Naive thymus-derived CD4-positive, alpha-beta T cell (primary cell): Measurements from ENCODE around the gene CCDC107. TPM values are rescaled to one million over a fixed set of nuclear protein-coding genes. Genes with fewer than 3 reads are reported as not detected.

ENCODE experiments used
- ATAC-seq: fragments of 150-1000 bp; cut with Tn5 transposase; 2 replicates; pipeline ENCODE4 v1.10.0; 2021; ENCODE audit warnings: mild to moderate bottlenecking, moderate library complexity
- CTCF ChIA-PET: fragments of 350-600 bp; sonication (Branson Sonifier 250); formaldehyde crosslinking; loops from one replicate; lab custom pipeline; 2021; ENCODE audit warnings: antibody characterized with exemption; lab: Charles Lee
- POLR2A ChIA-PET: fragments of 350-600 bp; sonication (Branson Sonifier 250); formaldehyde crosslinking; loops from one replicate; lab custom pipeline; 2021; ENCODE audit warnings: antibody characterized with exemption, inconsistent platforms; lab: Charles Lee
- DNase-seq, 9 donors: peaks; one replicate each; pipeline versions ENCODE4 v3.0.0 to v3.0.0-alpha.2; 2020 to 2022; ENCODE audit warnings: mixed read lengths in 1 of 9
- H3K27ac ChIP-seq: one replicate; pipeline ENCODE4 v1.7.0; 2013; ENCODE audit warnings: mild to moderate bottlenecking, low read depth, low read length, moderate library complexity
- H3K27me3 ChIP-seq, 2 donors: one replicate each; pipeline ENCODE4 v1.7.0; 2013; ENCODE audit warnings: low read length in 2 of 2, mild to moderate bottlenecking in 2 of 2, moderate library complexity in 2 of 2; ENCODE audit not compliant: control insufficient read depth in 2 of 2, insufficient read depth in 2 of 2
- H3K36me3 ChIP-seq, 3 experiments: 1 replicate in 2 of 3; 2 replicates in 1 of 3; pipeline ENCODE4 v1.7.0; 2013; ENCODE audit warnings: low read length in 3 of 3, mild to moderate bottlenecking in 3 of 3, moderate library complexity in 1 of 3; ENCODE audit not compliant: insufficient read depth in 3 of 3, control insufficient read depth in 2 of 3
- H3K4me1 ChIP-seq, 2 donors: one replicate each; pipeline ENCODE4 v1.7.0; 2013; ENCODE audit warnings: low read length in 2 of 2, mild to moderate bottlenecking in 2 of 2, moderate library complexity in 1 of 2; ENCODE audit not compliant: control insufficient read depth in 2 of 2, insufficient read depth in 2 of 2
- H3K4me3 ChIP-seq: 2 replicates; pipeline ENCODE4 v1.7.0; 2013; ENCODE audit warnings: mild to moderate bottlenecking, low read length
- H3K9me3 ChIP-seq, 3 experiments: 1 replicate in 2 of 3; 2 replicates in 1 of 3; pipeline ENCODE4 v1.7.0; 2013; ENCODE audit warnings: low read length in 3 of 3; ENCODE audit not compliant: control insufficient read depth in 2 of 3
- H3K27ac Mint-ChIP-seq, 9 donors: one replicate each; pipeline ENCODE4 v1.8.0; 2020 to 2022; ENCODE audit warnings: mixed read lengths in 9 of 9, mild to moderate bottlenecking in 8 of 9, moderate library complexity in 5 of 9, inconsistent platforms in 2 of 9
- H3K27me3 Mint-ChIP-seq, 5 donors: one replicate each; pipeline ENCODE4 v1.8.0; 2021 to 2022; ENCODE audit warnings: mixed read lengths in 5 of 5, mild to moderate bottlenecking in 1 of 5
- H3K36me3 Mint-ChIP-seq, 5 donors: one replicate each; pipeline ENCODE4 v1.8.0; 2020 to 2022; ENCODE audit warnings: mixed read lengths in 5 of 5, mild to moderate bottlenecking in 3 of 5, inconsistent platforms in 1 of 5
- H3K4me1 Mint-ChIP-seq, 7 donors: one replicate each; pipeline ENCODE4 v1.8.0; 2020 to 2022; ENCODE audit warnings: mixed read lengths in 7 of 7, mild to moderate bottlenecking in 3 of 7, inconsistent platforms in 1 of 7
- H3K4me3 Mint-ChIP-seq, 10 donors: one replicate each; pipeline ENCODE4 v1.8.0; 2020 to 2022; ENCODE audit warnings: mild to moderate bottlenecking in 10 of 10, mixed read lengths in 10 of 10, moderate library complexity in 6 of 10, inconsistent platforms in 2 of 10
- H3K9me3 Mint-ChIP-seq, 11 donors: one replicate each; pipeline ENCODE4 v1.8.0; 2020 to 2022; ENCODE audit warnings: mixed read lengths in 11 of 11, mild to moderate bottlenecking in 4 of 11, inconsistent platforms in 1 of 11, moderate library complexity in 1 of 11
- intact Hi-C, 2 donors: fragments of 100-400 bp; cut with micrococcal nuclease; formaldehyde crosslinking; loops; one replicate each; pipeline ENCODE4 v1.15.1; 2023
- polyA plus RNA-seq, 2 donors: library from polyadenylated mRNA; unstranded; fragments of 300-500 nt; fragmentation: Illumina TruSeq; gene quantifications; one replicate each; pipeline ENCODE4 v1.2.3, GENCODE V29; 2021
- total RNA-seq, 6 experiments: library from RNA in 5 of 6; stranded (reverse) in 5 of 6; gene quantifications; 1 replicate in 5 of 6; 2 replicates in 1 of 6; pipeline ENCODE4 v1.2.3 and lab custom pipeline; 2021 to 2026

CCDC107 gene
- total and polyA plus RNA-seq, 7 experiments from 2014 or later, result 12.0 to 65.7 (median 17.2) TPM

DNA sequence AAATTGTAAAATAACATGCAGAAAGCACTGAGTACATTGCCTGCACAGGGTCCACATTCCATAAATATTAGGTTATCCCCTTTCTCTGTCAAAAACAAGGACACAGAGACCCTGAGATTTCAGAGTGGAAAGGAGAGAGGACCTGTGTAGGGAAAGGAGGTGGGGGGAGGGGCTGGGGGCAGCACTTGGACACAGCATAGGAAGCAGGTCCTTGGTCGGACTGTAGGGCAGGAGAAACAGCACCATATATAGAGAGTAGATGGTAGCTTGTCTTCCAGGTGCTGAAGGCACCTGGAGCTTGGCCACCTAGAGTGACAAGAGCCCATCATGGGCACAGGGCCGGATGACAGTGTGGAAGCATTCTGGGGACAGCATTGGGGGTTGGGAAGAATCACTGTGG, 29.2 kb downstream of the CCDC107 start:
- intact Hi-C loops, result no loop called here
- peaks cover 0 to 12% (median 0%) of the 10 kb centered on the region in 3 experiments for H3K36me3 ChIP-seq
- H3K27me3 ChIP-seq, result no peaks in the 10 kb centered on the region
- ChIA-PET CTCF (interaction anchor here (0.6 to 5.4 kb wide), 6 partner anchors 9 to 200 kb away, joined by 3 to 29 read pairs (median 6); partner anchors contain the start of genes ARHGEF39, CCDC107 and RMRP), POLR2A (interaction anchor here (0.6 to 1.7 kb wide), 6 partner anchors 9 to 45 kb away, joined by 3 to 5 read pairs (median 3); partner anchors contain the start of genes CREB3 and TLN1)
- peaks cover 16 to 33% (median 25%) of the 10 kb centered on the region in 7 donors for H3K4me1 Mint-ChIP-seq
- H3K4me3 ChIP-seq, result no peak overlapping the region
- H3K4me1 ChIP-seq, result peaks cover 0 to 5% of the 10 kb centered on the region in 2 donors
- ATAC-seq, result no peak
- DNase-seq, result no peak
- peak overlapping the region in 2 of 10 donors; percentile 20 to 56 for H3K4me3 Mint-ChIP-seq
- peak overlapping the region in 6 of 9 donors; percentile 5 to 76 (median 47) for H3K27ac Mint-ChIP-seq
- peaks cover 0 to 4% (median 0%) of the 10 kb centered on the region in 5 donors for H3K36me3 Mint-ChIP-seq
- H3K9me3 Mint-ChIP-seq, result no peaks in the 10 kb centered on the region
- no peaks in the 10 kb centered on the region for H3K9me3 ChIP-seq
- H3K27ac ChIP-seq, result no peak overlapping the region
- no peaks in the 10 kb centered on the region for H3K27me3 Mint-ChIP-seq

DNA sequence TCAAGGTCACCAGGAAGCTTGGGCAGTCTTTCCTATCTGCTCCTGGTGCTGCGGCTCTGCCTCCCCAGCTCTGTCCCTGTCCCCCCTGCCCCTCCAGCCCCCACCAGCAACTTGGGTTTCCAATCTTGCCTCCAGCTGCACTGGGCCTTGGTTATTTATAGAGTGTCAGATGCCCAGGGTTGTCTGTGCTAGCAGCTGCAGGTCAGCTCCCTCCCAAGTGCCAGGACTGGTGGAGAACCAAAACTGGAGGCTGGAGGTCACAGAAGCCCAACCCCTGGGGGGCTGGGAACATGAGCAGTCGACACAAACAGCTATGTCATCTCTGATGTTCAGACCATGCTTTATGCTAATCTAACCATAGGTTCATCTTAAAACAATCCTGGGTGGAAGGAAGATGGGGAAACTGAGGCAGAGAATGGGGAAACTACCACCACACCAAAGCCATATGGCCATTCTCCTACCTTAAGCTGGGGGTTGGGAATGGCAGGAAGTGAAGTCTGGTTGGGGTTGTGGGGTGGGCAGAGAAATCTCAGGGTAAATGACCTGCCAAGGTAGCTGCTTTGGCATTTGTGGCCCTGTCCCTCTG, 30.0 kb downstream of the CCDC107 start:
- H3K9me3 ChIP-seq, result no peaks in the 10 kb centered on the region
- no peaks in the 10 kb centered on the region for H3K27me3 ChIP-seq
- peak overlapping the region in 4 of 10 donors; percentile 3 to 64 (median 32) for H3K4me3 Mint-ChIP-seq
- no peak overlapping the region for H3K4me3 ChIP-seq
- peaks cover 0 to 4% (median 0%) of the 10 kb centered on the region in 5 donors for H3K36me3 Mint-ChIP-seq
- ChIA-PET CTCF (interaction anchor here (0.7 to 5.4 kb wide), 8 partner anchors 8 to 77 kb away, joined by 3 to 29 read pairs (median 3); partner anchors contain the start of genes ARHGEF39, CCDC107 and RMRP), POLR2A (interaction anchor here (0.8 to 1.7 kb wide), 6 partner anchors 8 to 72 kb away, joined by 3 to 5 read pairs (median 4); partner anchors contain the start of genes CREB3 and TLN1)
- H3K27ac ChIP-seq, result no peak overlapping the region
- peaks cover 0 to 5% of the 10 kb centered on the region in 2 donors for H3K4me1 ChIP-seq
- H3K27me3 Mint-ChIP-seq, result no peaks in the 10 kb centered on the region
- intact Hi-C loops, result no loop called here
- H3K36me3 ChIP-seq, result peaks cover 0 to 8% (median 0%) of the 10 kb centered on the region in 3 experiments
- H3K9me3 Mint-ChIP-seq, result no peaks in the 10 kb centered on the region
- ATAC-seq (no peak), DNase-seq (no peak)
- H3K4me1 Mint-ChIP-seq, result peaks cover 16 to 31% (median 25%) of the 10 kb centered on the region in 7 donors
- peak overlapping the region in 5 of 9 donors; percentile 28 to 76 (median 68) for H3K27ac Mint-ChIP-seq

DNA sequence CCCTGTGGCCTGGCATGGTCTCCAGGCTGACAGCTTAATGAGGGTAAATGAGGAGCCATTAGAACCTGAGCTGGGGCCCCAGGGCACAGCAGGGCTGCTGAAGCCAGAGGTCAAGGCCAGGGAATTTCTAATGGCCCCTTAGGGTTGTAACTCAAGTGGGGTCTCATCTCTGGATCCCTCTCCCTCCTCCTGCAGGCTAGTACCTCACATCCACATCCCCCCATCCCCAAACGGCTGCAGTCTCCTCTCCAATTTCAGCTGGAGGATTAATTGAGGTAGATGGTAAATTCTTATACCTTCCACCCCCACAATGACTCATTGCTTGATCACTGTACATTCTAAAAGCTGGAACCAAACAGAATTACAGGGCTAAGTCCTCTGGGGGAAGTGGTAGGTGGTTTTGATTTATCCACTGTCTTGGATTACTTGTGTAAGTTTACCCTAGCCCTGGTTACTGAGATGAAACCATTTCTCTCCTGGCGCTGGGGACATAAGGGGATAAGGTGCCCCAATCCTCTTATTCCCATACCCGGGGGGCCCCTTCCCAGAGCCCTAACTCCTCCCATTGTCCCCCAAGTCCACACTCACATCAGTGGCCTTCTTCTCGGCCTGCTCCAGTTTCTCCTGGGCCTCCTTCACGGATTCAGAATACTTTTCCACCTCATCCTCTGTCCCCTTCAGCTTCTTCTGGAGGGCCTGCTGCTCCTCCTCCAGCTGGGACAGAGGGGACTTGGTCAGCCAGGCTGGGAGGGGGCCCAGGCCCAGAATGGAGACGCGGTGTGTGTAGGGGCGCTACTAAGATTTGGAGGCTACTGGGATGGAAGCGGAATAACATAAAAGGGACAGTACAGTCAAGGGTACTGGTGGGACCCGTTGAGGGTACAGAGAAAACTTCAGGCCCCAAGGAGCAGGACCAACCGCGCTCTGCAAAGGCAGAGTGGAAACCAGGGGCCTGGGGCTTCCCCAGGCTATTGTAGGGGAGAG, 30.8 kb downstream of the CCDC107 start:
- H3K4me1 Mint-ChIP-seq, result peaks cover 16 to 31% (median 25%) of the 10 kb centered on the region in 7 donors
- H3K9me3 Mint-ChIP-seq, result no peaks in the 10 kb centered on the region
- peak overlapping the region; percentile 16 to 84 (median 72) for H3K27ac Mint-ChIP-seq
- no peak overlapping the region for H3K27ac ChIP-seq
- no peaks in the 10 kb centered on the region for H3K9me3 ChIP-seq
- peaks cover 0 to 5% of the 10 kb centered on the region in 2 donors for H3K4me1 ChIP-seq
- H3K27me3 Mint-ChIP-seq, result no peaks in the 10 kb centered on the region
- no peak overlapping the region for H3K4me3 ChIP-seq
- H3K36me3 Mint-ChIP-seq, result peaks cover 0 to 4% (median 0%) of the 10 kb centered on the region in 5 donors
- DNase-seq (no peak), ATAC-seq (no peak)
- intact Hi-C loops, result no loop called here
- peaks cover 0 to 8% (median 0%) of the 10 kb centered on the region in 3 experiments for H3K36me3 ChIP-seq
- no peaks in the 10 kb centered on the region for H3K27me3 ChIP-seq
- H3K4me3 Mint-ChIP-seq, result peak overlapping the region in 9 of 10 donors; percentile 42 to 72 (median 65)
- CTCF ChIA-PET, result interaction anchor here (0.7 to 5.4 kb wide), 4 partner anchors 13 to 78 kb away, joined by 3 to 29 read pairs (median 3); partner anchors contain the start of genes CCDC107 and RMRP
- POLR2A ChIA-PET, result interaction anchor here (0.5 to 1.7 kb wide), 5 partner anchors 7 to 72 kb away, joined by 3 to 5 read pairs (median 4); partner anchors contain the start of genes CREB3 and TLN1

DNA sequence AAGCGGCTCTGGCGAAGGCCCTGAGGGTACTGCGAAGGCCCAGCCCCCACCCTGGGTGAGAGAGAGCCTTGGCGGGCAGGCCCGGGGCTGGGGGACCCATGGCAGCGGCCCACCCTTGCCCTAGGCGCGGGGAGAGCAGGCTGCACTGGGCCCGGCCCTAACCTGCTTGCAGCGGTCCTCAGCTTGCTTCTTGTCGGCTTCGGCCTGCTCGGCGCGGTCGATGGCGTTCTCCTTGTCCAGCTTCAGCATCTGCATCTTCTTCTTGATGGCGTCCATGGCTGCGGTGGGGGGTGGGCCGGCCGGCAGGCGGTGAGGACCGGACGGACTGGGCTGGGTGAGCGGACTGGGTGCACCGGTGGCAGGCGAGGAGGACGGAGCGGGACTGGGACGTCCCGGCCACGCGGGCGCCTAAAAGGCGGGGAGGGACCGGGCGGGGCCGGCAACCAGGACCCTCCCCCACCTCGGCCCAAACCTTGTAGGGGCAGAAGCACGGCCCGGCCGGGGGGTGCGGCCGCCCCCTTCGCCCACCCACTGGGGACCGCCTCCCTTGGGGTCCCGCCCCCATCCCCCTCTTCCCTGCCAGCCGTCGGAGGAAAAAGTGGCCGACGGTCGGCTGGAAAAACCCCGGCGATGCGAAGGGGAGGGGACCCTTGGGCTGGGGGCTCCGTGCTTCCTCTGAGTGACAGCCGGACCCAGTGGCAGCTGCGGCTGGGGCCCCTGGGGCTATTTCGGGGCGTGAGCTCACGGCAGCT, 31.6 kb downstream of the CCDC107 start, which contains the start of gene TPM2:
Gene TPM2 (minus strand): TSS at position 384 of the 752 bp plus-strand sequence. CDS start 108 bp downstream, at position 276.
- DNase-seq (no peak), ATAC-seq (no peak)
- Mint-ChIP-seq H3K27ac (peak within 1 kb of the TSS; percentile 16 to 95 (median 77)), H3K36me3 (peaks cover 0 to 1% (median 0%) of the 10 kb centered on the region in 5 donors), H3K4me1 (peaks cover 16 to 31% (median 25%) of the 10 kb centered on the region in 7 donors), H3K27me3 (no peaks in the 10 kb centered on the region), H3K9me3 (no peaks in the 10 kb centered on the region), H3K4me3 (peak within 1 kb of the TSS; percentile 80 to 94 (median 88))
- Histone ChIP-seq H3K27me3 (no peaks in the 10 kb centered on the region), H3K4me3 (peak within 1 kb of the TSS; percentile 65), H3K9me3 (no peaks in the 10 kb centered on the region), H3K36me3 (peaks cover 0 to 7% (median 0%) of the 10 kb centered on the region in 3 experiments), H3K27ac (peak within 1 kb of the TSS; percentile 70), H3K4me1 (peaks cover 0 to 5% of the 10 kb centered on the region in 2 donors)
- intact Hi-C loops, result loop anchor here (1.0 to 2.0 kb wide), 3 partner anchors 13 to 73 kb away; no protein-coding TSS in a partner anchor
- POLR2A ChIA-PET, result interaction anchor here (0.5 to 2.8 kb wide), 9 partner anchors 15 to 85 kb away, joined by 3 to 13 read pairs (median 4); partner anchors contain the start of genes CCDC107, RMRP and SIT1
- CTCF ChIA-PET, result interaction anchor here (5.4 kb wide), 1 partner anchor 31 kb away, joined by 29 read pairs; the partner anchor contains the start of genes CCDC107 and RMRP

DNA sequence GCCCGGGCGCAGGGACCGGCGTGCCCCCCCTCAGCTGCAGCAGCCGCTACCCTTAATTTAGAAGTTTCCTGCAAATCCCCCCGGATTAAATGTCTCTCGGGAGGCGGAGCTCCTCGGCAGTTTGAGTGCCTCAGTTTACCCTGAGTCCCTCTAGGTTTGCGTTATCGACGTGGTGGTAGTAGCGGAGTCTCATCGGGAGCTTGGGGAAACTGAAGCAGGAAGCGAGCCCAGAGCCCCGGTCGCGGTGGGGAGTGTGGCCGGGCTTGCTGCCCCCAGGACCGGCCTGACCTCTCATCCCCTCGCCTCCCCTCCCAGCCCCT, 32.2 kb downstream of the CCDC107 start:
- peaks cover 16 to 31% (median 25%) of the 10 kb centered on the region in 7 donors for H3K4me1 Mint-ChIP-seq
- peaks cover 0 to 1% (median 0%) of the 10 kb centered on the region in 5 donors for H3K36me3 Mint-ChIP-seq
- H3K4me3 Mint-ChIP-seq, result peak overlapping the region; percentile 80 to 94 (median 86)
- H3K9me3 Mint-ChIP-seq, result no peaks in the 10 kb centered on the region
- peaks cover 0 to 1% (median 0%) of the 10 kb centered on the region in 3 experiments for H3K36me3 ChIP-seq
- H3K27me3 Mint-ChIP-seq, result no peaks in the 10 kb centered on the region
- CTCF ChIA-PET, result interaction anchor here (5.4 kb wide), 1 partner anchor 32 kb away, joined by 29 read pairs; the partner anchor contains the start of genes CCDC107 and RMRP
- peak overlapping the region; percentile 70 for H3K27ac ChIP-seq
- H3K4me1 ChIP-seq, result peaks cover 0 to 5% of the 10 kb centered on the region in 2 donors
- H3K27me3 ChIP-seq, result no peaks in the 10 kb centered on the region
- ATAC-seq, result peak; percentile 18
- POLR2A ChIA-PET, result interaction anchor here (0.7 to 2.8 kb wide), 9 partner anchors 15 to 122 kb away, joined by 3 to 13 read pairs (median 4); partner anchors contain the start of genes CCDC107, RMRP, SIT1 and SPAG8
- peak in 1 of 9 donors; percentile 15 for DNase-seq
- H3K27ac Mint-ChIP-seq, result peak overlapping the region in 4 of 9 donors; percentile 12 to 82 (median 60)
- peak overlapping the region; percentile 65 for H3K4me3 ChIP-seq
- H3K9me3 ChIP-seq, result no peaks in the 10 kb centered on the region
- intact Hi-C loops, result loop anchor here (1.0 to 2.0 kb wide), 3 partner anchors 13 to 73 kb away; no protein-coding TSS in a partner anchor
